ENCODE data around the gene SV2A.
"Not testable (repeated sequence)": the region's sequence is repeated elsewhere in the genome, so short reads cannot be mapped to it uniquely, and the experiment has no call there.

The SV2A gene

GRCh38 chr1:149917571-149918144 is at the start of gene SV2A:
SV2A (minus strand) TSS chr1:149917844; CDS start chr1:149913840, 4,004 bp downstream.
- peak; percentile 57 for DNase-seq

- no peak for DNase-seq
Observed at GRCh38 chr1:149967041-149967440, 49.4 kb upstream of the SV2A start.

- no peak for DNase-seq
Observed at GRCh38 chr1:149966405-149966804, 48.8 kb upstream of the SV2A start.

GRCh38 chr1:149965440-149965839 is 47.8 kb upstream of the SV2A start:
- DNase-seq: no peak

GRCh38 chr1:149963358-149963757 is 45.7 kb upstream of the SV2A start:
- no peak for DNase-seq

- no peak for DNase-seq
Observed at GRCh38 chr1:149962736-149963135, 45.1 kb upstream of the SV2A start.

- DNase-seq: peak; percentile 46
Observed at GRCh38 chr1:149962039-149962647, 44.5 kb upstream of the SV2A start.

- DNase-seq: not testable (repeated sequence)
Observed at GRCh38 chr1:149957548-149957947, 39.9 kb upstream of the SV2A start.

GRCh38 chr1:149949911-149950310 is 32.3 kb upstream of the SV2A start:
- DNase-seq: no peak

GRCh38 chr1:149945206-149945605 is 27.6 kb upstream of the SV2A start:
- DNase-seq: no peak

GRCh38 chr1:149942885-149943284 is 25.2 kb upstream of the SV2A start:
- no peak for DNase-seq

- DNase-seq: no peak
Observed at GRCh38 chr1:149942207-149942606, 24.6 kb upstream of the SV2A start.

- no peak for DNase-seq
Observed at GRCh38 chr1:149940427-149940826, 22.8 kb upstream of the SV2A start.

GRCh38 chr1:149938668-149939003 is 21.0 kb upstream of the SV2A start:
- not testable (repeated sequence) for DNase-seq

GRCh38 chr1:149937759-149938158 is 20.1 kb upstream of the SV2A start:
- DNase-seq: no peak

GRCh38 chr1:149936992-149937705 is 19.5 kb upstream of the SV2A start:
- no peak for DNase-seq

- no peak for DNase-seq
Observed at GRCh38 chr1:149936170-149936991, 18.7 kb upstream of the SV2A start, which contains the start of gene MTMR11. MTMR11 (minus strand) TSS chr1:149936879; CDS start chr1:149936647, 232 bp downstream.

GRCh38 chr1:149934356-149934755 is 16.7 kb upstream of the SV2A start:
- DNase-seq: no peak

- DNase-seq: no peak
Observed at GRCh38 chr1:149933208-149933607, 15.6 kb upstream of the SV2A start.

GRCh38 chr1:149932474-149932873 is 14.8 kb upstream of the SV2A start:
- DNase-seq: no peak

GRCh38 chr1:149931212-149931790 is 13.7 kb upstream of the SV2A start:
- DNase-seq: no peak

- DNase-seq: no peak
Observed at GRCh38 chr1:149929856-149930255, 12.2 kb upstream of the SV2A start.

- DNase-seq: no peak
Observed at GRCh38 chr1:149928401-149928724, 10.7 kb upstream of the SV2A start.

All from NCI-H1092 (cell line).